ENCODE measurements around the gene PGM3. TPM values are rescaled to one million over a fixed set of nuclear protein-coding genes. Genes with fewer than 3 reads are reported as not detected.

Gene PGM3
- total RNA-seq, 4 donors from 2014 or later = 3.9 to 13.2 (median 8.8) TPM

GRCh38 chr6:83138118-83138722, 54.8 kb downstream of the PGM3 start:
- in situ Hi-C loops (cut with MboI; ENCODE audit: low sequenced_read_pairs in 4 of 4) = no loop called here
- DNase-seq (no peak), ATAC-seq (no peak)
- peaks cover 0 to 56% of the 10 kb centered on the region in 2 donors for H3K36me3 ChIP-seq
- no peaks in the 10 kb centered on the region for H3K27me3 ChIP-seq
- intact Hi-C loops (cut with DNase I; ENCODE audit: low total_unique reads) = no loop called here
- TF ChIP-seq POLR2A (IDR thresholded peaks at IDR 0.05) = no peak
- TF ChIP-seq CTCF (IDR thresholded peaks at IDR 0.05 in 4 of 5, conservative IDR thresholded peaks at IDR 0.05 in 1 of 5) = no peak
- H3K9me3 ChIP-seq = no peaks in the 10 kb centered on the region
- no peak overlapping the region for H3K4me3 ChIP-seq
- H3K27ac ChIP-seq = no peak overlapping the region
- H3K4me1 ChIP-seq = no peaks in the 10 kb centered on the region

GRCh38 chr6:83132121-83132520, 60.9 kb downstream of the PGM3 start:
- no peak for DNase-seq
- in situ Hi-C loops (cut with MboI; ENCODE audit: low sequenced_read_pairs in 4 of 4) = no loop called here
- Histone ChIP-seq H3K27ac (no peak overlapping the region), H3K4me1 (no peaks in the 10 kb centered on the region), H3K36me3 (peaks cover 3 to 67% of the 10 kb centered on the region in 2 donors), H3K27me3 (no peaks in the 10 kb centered on the region), H3K9me3 (no peaks in the 10 kb centered on the region), H3K4me3 (no peak overlapping the region)
- ATAC-seq = no peak
- intact Hi-C loops (cut with DNase I; ENCODE audit: low total_unique reads) = no loop called here
- TF ChIP-seq CTCF (IDR thresholded peaks at IDR 0.05 in 4 of 5, conservative IDR thresholded peaks at IDR 0.05 in 1 of 5) = no peak
- TF ChIP-seq POLR2A (IDR thresholded peaks at IDR 0.05) = no peak

GRCh38 chr6:83127976-83128375, 65.1 kb downstream of the PGM3 start:
- Histone ChIP-seq H3K9me3 (no peaks in the 10 kb centered on the region), H3K27me3 (no peaks in the 10 kb centered on the region), H3K4me1 (no peaks in the 10 kb centered on the region), H3K4me3 (no peak overlapping the region), H3K27ac (no peak overlapping the region), H3K36me3 (peaks cover 6 to 94% of the 10 kb centered on the region in 2 donors)
- TF ChIP-seq POLR2A (IDR thresholded peaks at IDR 0.05) (no peak), CTCF (IDR thresholded peaks at IDR 0.05 in 4 of 5, conservative IDR thresholded peaks at IDR 0.05 in 1 of 5) (no peak)
- in situ Hi-C loops (cut with MboI; ENCODE audit: low sequenced_read_pairs in 4 of 4) (no loop called here), intact Hi-C loops (cut with DNase I; ENCODE audit: low total_unique reads) (no loop called here)
- DNase-seq (no peak), ATAC-seq (no peak)

- TF ChIP-seq CTCF (IDR thresholded peaks at IDR 0.05 in 4 of 5, conservative IDR thresholded peaks at IDR 0.05 in 1 of 5) = no peak
- TF ChIP-seq POLR2A (IDR thresholded peaks at IDR 0.05) = no peak
- no peaks in the 10 kb centered on the region for H3K4me1 ChIP-seq
- no peaks in the 10 kb centered on the region for H3K27me3 ChIP-seq
- ATAC-seq (no peak), DNase-seq (no peak)
- intact Hi-C loops (cut with DNase I; ENCODE audit: low total_unique reads) (no loop called here), in situ Hi-C loops (cut with MboI; ENCODE audit: low sequenced_read_pairs in 4 of 4) (no loop called here)
- no peaks in the 10 kb centered on the region for H3K9me3 ChIP-seq
- H3K36me3 ChIP-seq = peaks cover 6 to 87% of the 10 kb centered on the region in 2 donors
- no peak overlapping the region for H3K4me3 ChIP-seq
- no peak overlapping the region for H3K27ac ChIP-seq
These were observed 65.8 kb downstream of the PGM3 start for GRCh38 chr6:83127258-83127657.

- Histone ChIP-seq H3K4me1 (no peaks in the 10 kb centered on the region), H3K9me3 (no peaks in the 10 kb centered on the region), H3K4me3 (no peak overlapping the region), H3K27me3 (no peaks in the 10 kb centered on the region), H3K36me3 (peaks cover 6 to 82% of the 10 kb centered on the region in 2 donors), H3K27ac (no peak overlapping the region)
- intact Hi-C loops (cut with DNase I; ENCODE audit: low total_unique reads) = no loop called here
- DNase-seq (no peak), ATAC-seq (no peak)
- in situ Hi-C loops (cut with MboI; ENCODE audit: low sequenced_read_pairs in 4 of 4) = no loop called here
- TF ChIP-seq POLR2A (IDR thresholded peaks at IDR 0.05) (no peak), CTCF (IDR thresholded peaks at IDR 0.05 in 4 of 5, conservative IDR thresholded peaks at IDR 0.05 in 1 of 5) (no peak)
These were observed 66.3 kb downstream of the PGM3 start for GRCh38 chr6:83126807-83127206.

Data from gastrocnemius medialis (tissue), 4 donors.